HepG2 (cell line): ENCODE results near the gene SNIP1. TPM values are rescaled to one million over a fixed set of nuclear protein-coding genes. Genes with fewer than 3 reads are reported as not detected.
A peak's percentile ranks its signal among the peaks of the same experiment; 100 is the strongest.

ENCODE experiments used
- ATF7 ChIP-seq, 2 experiments: fragments of 450-650 bp in 1 of 2; sonication (generic) in 1 of 2; formaldehyde crosslinking in 1 of 2; IDR thresholded peaks; 2 replicates each; pipeline versions ENCODE4 v1.4.0 to v1.6.1; 2016 to 2020; ENCODE audit warnings: antibody characterized with exemption in 1 of 2, mild to moderate bottlenecking in 1 of 2, missing genetic modification reagents in 1 of 2
- BCLAF1 ChIP-seq: fragments of 450-650 bp; IDR thresholded peaks from 2 replicates; pipeline ENCODE4 v1.6.1; 2017; ENCODE audit warnings: mild to moderate bottlenecking
- JARID2 ChIP-seq: sonication (generic); formaldehyde crosslinking; IDR thresholded peaks from 2 replicates; pipeline ENCODE4 v1.8.1; 2023; ENCODE audit warnings: missing genetic modification reagents, inconsistent platforms; ENCODE audit not compliant: insufficient replicate concordance
- MIER2 ChIP-seq: IDR thresholded peaks from 2 replicates; pipeline ENCODE4 v1.6.1; 2016; ENCODE audit warnings: missing biosample characterization, missing genetic modification reagents
- NFE2L1 ChIP-seq: sonication (generic); formaldehyde crosslinking; IDR thresholded peaks from 2 replicates; pipeline ENCODE4 v1.4.0; 2020; ENCODE audit warnings: missing genetic modification reagents, mild to moderate bottlenecking, borderline replicate concordance
- NKX3-1 ChIP-seq: sonication (generic); formaldehyde crosslinking; IDR thresholded peaks from 2 replicates; pipeline ENCODE4 v1.5.0; 2020; ENCODE audit warnings: missing genetic modification reagents
- PLRG1 ChIP-seq: fragments of 450-650 bp; conservative IDR thresholded peaks from 2 replicates; pipeline ENCODE4 v1.6.1; 2016
- RNF219 ChIP-seq: sonication (generic); formaldehyde crosslinking; IDR thresholded peaks from 2 replicates; pipeline ENCODE4 v1.5.0; 2020; ENCODE audit warnings: mild to moderate bottlenecking, missing genetic modification reagents
- SETDB1 ChIP-seq: sonication (generic); formaldehyde crosslinking; IDR thresholded peaks from 2 replicates; pipeline ENCODE4 v1.5.1; 2020; ENCODE audit warnings: missing genetic modification reagents, mild to moderate bottlenecking, borderline replicate concordance
- SOX6 ChIP-seq, 2 experiments: fragments of 450-650 bp in 1 of 2; sonication (generic) in 1 of 2; formaldehyde crosslinking in 1 of 2; IDR thresholded peaks; 2 replicates each; pipeline versions ENCODE4 v1.4.0 to v1.6.1; 2017 to 2020; ENCODE audit warnings: antibody characterized with exemption in 1 of 2, mild to moderate bottlenecking in 1 of 2, missing genetic modification reagents in 1 of 2
- TAF1 ChIP-seq: sonication (generic); formaldehyde crosslinking; IDR thresholded peaks from 2 replicates; pipeline ENCODE4 v1.4.0; 2020; ENCODE audit warnings: missing genetic modification reagents
- TP53 ChIP-seq: sonication (generic); formaldehyde crosslinking; conservative IDR thresholded peaks from 2 replicates; pipeline ENCODE4 v1.4.0; 2020; ENCODE audit warnings: missing genetic modification reagents
- ZBTB26 ChIP-seq: IDR thresholded peaks from 2 replicates; pipeline ENCODE4 v1.6.1; 2016; ENCODE audit warnings: missing compliant biosample characterization, missing genetic modification reagents, borderline replicate concordance
- ZNF607 ChIP-seq: sonication (generic); formaldehyde crosslinking; IDR thresholded peaks from 2 replicates; pipeline ENCODE4 v1.5.1; 2020; ENCODE audit warnings: missing genetic modification reagents, mild to moderate bottlenecking, borderline replicate concordance
- ZNF646 ChIP-seq: sonication (generic); formaldehyde crosslinking; IDR thresholded peaks from 2 replicates; pipeline ENCODE4 v1.9.0; 2021; ENCODE audit warnings: mild to moderate bottlenecking, missing genetic modification reagents
- polyA plus RNA-seq, 8 experiments: library from polyadenylated mRNA; depleted of rRNA in 3 of 8; stranded (reverse) in 7 of 8; unstranded in 1 of 8; fragments of >200 nt; fragmentation: Illumina TruSeq in 4 of 8; extraction: Trizol in 4 of 8; gene quantifications; 2 replicates each; pipeline versions ENCODE4 v1.2.1 to v1.2.3, GENCODE V29; 2011 to 2016; ENCODE audit warnings: low read depth in 4 of 8, missing spikeins in 1 of 8, mixed read lengths in 1 of 8; ENCODE audit not compliant: insufficient read depth in 1 of 8
- total RNA-seq, 5 experiments: library from RNA; depleted of rRNA; stranded (reverse); fragments of >200 nt; fragmentation: Illumina TruSeq; extraction: Trizol; gene quantifications; 2 replicates each; pipeline ENCODE4 v1.2.3, GENCODE V29; 2016; ENCODE audit warnings: low read depth in 1 of 5

SNIP1 gene
- total and polyA plus RNA-seq, 2 of the 13 experiments (the other 11 are each of a cell fraction or from before 2014, with no cell fraction given): 5.5 to 11.2 TPM

GRCh38 chr1:37514350-37515184 lies 39.5 kb downstream of the SNIP1 start, which contains the start of gene MEAF6 (continued):
- 0 out of 2 replicates have a peak, but pooled peaks have one; percentile 21 for TF ChIP-seq ZNF646 (CRISPR knock-in tag)
- no peak for TF ChIP-seq SETDB1 (CRISPR knock-in tag)
- TF ChIP-seq ATF7 (IDR thresholded peaks at IDR 0.05): no peak
- no peak for TF ChIP-seq ATF7 (CRISPR knock-in tag; IDR thresholded peaks at IDR 0.05)
- no peak for TF ChIP-seq PLRG1
- no peak for TF ChIP-seq JARID2 (CRISPR knock-in tag)
- peak; percentile 92 for TF ChIP-seq NKX3-1 (CRISPR knock-in tag)
- TF ChIP-seq NFE2L1 (CRISPR knock-in tag): no peak
- TF ChIP-seq ZBTB26 (CRISPR knock-in tag): peak; percentile 82
- TF ChIP-seq MIER2 (CRISPR knock-in tag): no peak
- peak; percentile 86 for TF ChIP-seq TP53
- TF ChIP-seq BCLAF1: no peak
- TF ChIP-seq RNF219: no peak
- TF ChIP-seq SOX6 (IDR thresholded peaks at IDR 0.05): no peak
- 0 out of 2 replicates have a peak, but pooled peaks have one; percentile 55 for TF ChIP-seq SOX6 (CRISPR knock-in tag; IDR thresholded peaks at IDR 0.05)
- peak; percentile 69; the same call in 1 of the 2 replicates for TF ChIP-seq ZNF607 (CRISPR knock-in tag)
- TF ChIP-seq TAF1 (CRISPR knock-in tag): peak; percentile 78
